K562 (cell line): ENCODE data around the gene GNG7. TPM values are rescaled to one million over a fixed set of nuclear protein-coding genes. Genes with fewer than 3 reads are reported as not detected.

Experiments used
- ATAC-seq: fragments of 200-7000 bp; cut with Tn5 transposase; 3 replicates; pipeline ENCODE4 v1.9.1; 2020; ENCODE audit warnings: moderate library complexity
- BruUV-seq: library from RNA; stranded (reverse); fragments of 400-500 nt; replicated peaks from 2 replicates; lab custom pipeline; 2021; lab: Mats Ljungman, UMichigan
- CTCF ChIA-PET: fragments of 300-600 bp; formaldehyde crosslinking; extraction: SDS; loops from one replicate; lab custom pipeline; 2021; ENCODE audit warnings: low intra/inter-chr PET ratio; lab: Yijun Ruan, JAX
- POLR2A ChIA-PET: fragments of 300-600, 350-650 bp; sonication (Branson Sonifier 250); formaldehyde crosslinking; extraction: SDS; loops from one replicate; lab custom pipeline; 2021; ENCODE audit warnings: antibody characterized with exemption, inconsistent platforms; lab: Yijun Ruan, JAX
- DNase-seq, 4 experiments: peaks; one replicate each; pipeline versions ENCODE4 v3.0.0 to v3.0.0-alpha.2; 2011 to 2018; ENCODE audit warnings: low spot score in 3 of 4, mixed read lengths in 3 of 4; ENCODE audit errors: extremely low read depth in 1 of 4
- FAIRE-seq: peaks from 2 replicates; lab custom pipeline; 2011; peaks lifted over from hg19 to GRCh38; lab: Jason Lieb, UNC
- H2AFZ ChIP-seq: 2 replicates; pipeline ENCODE4 v1.6.0; 2011; ENCODE audit warnings: low read depth, low read length, control low read depth, inconsistent platforms
- H3K27ac ChIP-seq: fragments of 200-600 bp; 3 replicates; pipeline ENCODE4 v1.8.0; 2011; ENCODE audit warnings: low read depth, mild to moderate bottlenecking, control low read depth, inconsistent platforms, low read length, moderate library complexity, mixed read lengths; ENCODE audit errors: extremely low read depth
- H3K27me3 ChIP-seq, 2 experiments: fragments of 300-600 bp in 1 of 2; 2 replicates in 1 of 2; 3 replicates in 1 of 2; pipeline versions ENCODE4 v1.6.0 to v1.8.0; 2011; ENCODE audit warnings: inconsistent platforms in 2 of 2, low read length in 2 of 2, mild to moderate bottlenecking in 1 of 2, mixed read lengths in 1 of 2, moderate library complexity in 1 of 2; ENCODE audit not compliant: control insufficient read depth in 2 of 2, insufficient read depth in 2 of 2
- H3K36me3 ChIP-seq: fragments of 300-600 bp; 3 replicates; pipeline ENCODE4 v1.8.0; 2011; ENCODE audit warnings: mild to moderate bottlenecking, low read length, inconsistent platforms; ENCODE audit not compliant: control insufficient read depth, insufficient read depth
- H3K4me1 ChIP-seq, 2 experiments: fragments of 200-600 bp in 1 of 2; replicated peaks in 1 of 2; 2 replicates in 1 of 2; 3 replicates in 1 of 2; pipeline versions ENCODE4 v1.5.1 to v1.8.0; 2011; ENCODE audit warnings: inconsistent platforms in 2 of 2, low read length in 2 of 2, mild to moderate bottlenecking in 1 of 2, mixed read lengths in 1 of 2, moderate library complexity in 1 of 2; ENCODE audit not compliant: control insufficient read depth in 2 of 2, insufficient read depth in 2 of 2
- H3K4me2 ChIP-seq: 2 replicates; pipeline ENCODE4 v1.6.1; 2011; ENCODE audit warnings: low read length, control low read depth, inconsistent platforms, mixed read lengths; ENCODE audit not compliant: insufficient read depth
- H3K4me3 ChIP-seq: fragments of 200-600 bp; sonication (generic), shearing (Covaris generic); 2 replicates; pipeline ENCODE4 v1.5.1; 2016; ENCODE audit warnings: control low read depth, inconsistent platforms
- H3K79me2 ChIP-seq: fragments of 200-600 bp; 3 replicates; pipeline ENCODE4 v1.8.0; 2011; ENCODE audit warnings: low read length, inconsistent platforms; ENCODE audit not compliant: control insufficient read depth, insufficient read depth
- H3K9ac ChIP-seq, 2 experiments: 2 replicates each; pipeline versions ENCODE4 v1.6.0 to v1.6.1; 2011; ENCODE audit warnings: low read depth in 2 of 2, low read length in 2 of 2, control low read depth in 1 of 2, inconsistent platforms in 1 of 2, mild to moderate bottlenecking in 1 of 2, mixed read lengths in 1 of 2; ENCODE audit not compliant: insufficient read depth in 1 of 2
- H3K9me1 ChIP-seq: one replicate; pipeline ENCODE4 v1.6.0; 2011; ENCODE audit warnings: inconsistent platforms, mild to moderate bottlenecking, low read length, moderate library complexity; ENCODE audit not compliant: control insufficient read depth, insufficient read depth
- H3K9me3 ChIP-seq: replicated peaks from 2 replicates; pipeline ENCODE4 v1.5.1; 2011; ENCODE audit warnings: low read depth, low read length, inconsistent platforms; ENCODE audit not compliant: control insufficient read depth, insufficient read depth
- H4K20me1 ChIP-seq: replicated peaks from 2 replicates; pipeline ENCODE4 v1.6.1; 2011; ENCODE audit warnings: low read length, inconsistent platforms, mixed read lengths; ENCODE audit not compliant: control insufficient read depth, insufficient read depth
- ADNP ChIP-seq: fragments of 200-800 bp; sonication (Bioruptor generic); IDR thresholded peaks from 2 replicates; pipeline ENCODE4 v1.6.1; 2016; ENCODE audit warnings: missing genetic modification characterization, missing compliant biosample characterization
- AFF1 ChIP-seq, 2 experiments: fragments of 450-650 bp; IDR thresholded peaks; 2 replicates each; pipeline ENCODE4 v1.6.1; 2018; ENCODE audit warnings: mild to moderate bottlenecking in 2 of 2, low read depth in 1 of 2; ENCODE audit not compliant: partially characterized antibody in 2 of 2
- E2F5 ChIP-seq: sonication (generic); formaldehyde crosslinking; IDR thresholded peaks from 2 replicates; pipeline ENCODE4 v1.8.0; 2022; ENCODE audit warnings: mild to moderate bottlenecking, missing genetic modification reagents
- EGR1 ChIP-seq: fragments of 450-650 bp; conservative IDR thresholded peaks from 2 replicates; pipeline ENCODE4 v1.6.1; 2017; ENCODE audit warnings: mild to moderate bottlenecking
- HNRNPUL1 ChIP-seq: fragments of 200-400 bp; formaldehyde crosslinking; IDR thresholded peaks from 2 replicates; pipeline ENCODE4 v1.6.1; 2017; ENCODE audit warnings: low read length
- NEUROD1 ChIP-seq: fragments of 150-350 bp; IDR thresholded peaks from 2 replicates; pipeline ENCODE4 v1.6.1; 2014; ENCODE audit warnings: borderline replicate concordance, low read length, low read depth; ENCODE audit not compliant: partially characterized antibody
- SIX5 ChIP-seq, 2 experiments: IDR thresholded peaks; 2 replicates each; pipeline ENCODE4 v1.6.1; 2011; ENCODE audit warnings: low read length in 2 of 2, borderline replicate concordance in 1 of 2, low read depth in 1 of 2, mild to moderate bottlenecking in 1 of 2, moderate library complexity in 1 of 2; ENCODE audit not compliant: insufficient read depth in 1 of 2
- VEZF1 ChIP-seq: fragments of 200-800 bp; sonication (Bioruptor generic); IDR thresholded peaks from 2 replicates; pipeline ENCODE4 v1.6.1; 2017; ENCODE audit warnings: missing genetic modification characterization, missing compliant biosample characterization
- ZC3H8 ChIP-seq: fragments of 450-650 bp; IDR thresholded peaks from 2 replicates; pipeline ENCODE4 v1.6.1; 2017
- ZNF12 ChIP-seq: sonication (generic); formaldehyde crosslinking; IDR thresholded peaks from 2 replicates; pipeline ENCODE4 v1.4.0; 2020; ENCODE audit warnings: mild to moderate bottlenecking, missing genetic modification reagents
- ZNF143 ChIP-seq: sonication (generic); formaldehyde crosslinking; IDR thresholded peaks from 2 replicates; pipeline ENCODE4 v1.9.0; 2022; ENCODE audit warnings: mild to moderate bottlenecking, missing genetic modification reagents
- ZNF165 ChIP-seq: fragments of 250-450 bp; sonication (Bioruptor Pico); IDR thresholded peaks from 2 replicates; pipeline ENCODE4 v1.4.0; 2020; ENCODE audit warnings: borderline replicate concordance
- WGBS: fragments of 100-300 bp; shearing (Covaris generic); methylation state at CpG from one replicate; pipeline ENCODE4 v1.1.6; 2016; ENCODE audit warnings: low coverage, mixed read lengths; ENCODE audit not compliant: insufficient coverage; ENCODE audit errors: missing lambda C conversion rate; 5-methylcytosine and 5-hydroxymethylcytosine counted together
- in situ Hi-C: fragments of 300-500 bp; cut with MboI; formaldehyde crosslinking; loops from 4 replicates; pipeline ENCODE4 v1.15.0; 2018; ENCODE audit warnings: inconsistent platforms, mixed read lengths
- intact Hi-C: fragments of 100-400 bp; cut with micrococcal nuclease; formaldehyde crosslinking; loops from 2 replicates; pipeline ENCODE4 v1.14.2; 2022
- polyA plus RNA-seq, 8 experiments: library from polyadenylated mRNA; depleted of rRNA in 4 of 8; stranded (reverse) in 5 of 8; unstranded in 3 of 8; fragments of >200 nt; fragmentation: Nextera tagmentation in 2 of 8; fragmentation: Illumina TruSeq in 1 of 8; extraction: Ambion mirVana in 2 of 8; extraction: Trizol in 1 of 8; gene quantifications; 2 replicates each; pipeline versions ENCODE4 v1.2.1 to v1.2.3, GENCODE V29; 2011 to 2014; ENCODE audit warnings: inconsistent platforms in 1 of 8, missing spikeins in 1 of 8
- total RNA-seq, 7 experiments: library from RNA; depleted of rRNA in 6 of 7; stranded (reverse); fragments of >200 nt in 6 of 7; fragmentation: Illumina TruSeq in 2 of 7; extraction: Trizol in 2 of 7; gene quantifications; 2 replicates each; pipeline versions ENCODE4 v1.2.1 to v1.2.3, GENCODE V29; 2011 to 2021; ENCODE audit warnings: low replicate concordance in 1 of 7

The GNG7 gene
- total and polyA plus RNA-seq, 9 of the 15 experiments (the other 6 are each of a cell fraction or from before 2014, with no cell fraction given) = 0.01 to 0.20 (median 0.06) TPM; not detected in 1

- Histone ChIP-seq H2AFZ (peak overlapping the region; percentile 67), H3K4me2 (peak overlapping the region; percentile 26; the same call in 1 of the 2 replicates), H3K79me2 (peaks cover 3% of the 10 kb centered on the region; the same call in 1 of the 3 replicates), H3K9me3 (no peaks in the 10 kb centered on the region), H3K4me1 (peaks cover 0 to 24% of the 10 kb centered on the region in 2 experiments; a peak in 2 of 5 replicates), H3K9ac (peak overlapping the region in 1 of 2 experiments; percentile 77; a peak in 1 of 4 replicates), H3K9me1 (no peaks in the 10 kb centered on the region), H3K36me3 (no peaks in the 10 kb centered on the region), H3K27ac (no peak overlapping the region), H3K27me3 (no peaks in the 10 kb centered on the region), H4K20me1 (no peaks in the 10 kb centered on the region), H3K4me3 (peak overlapping the region; percentile 28)
- ATAC-seq (peak; percentile 74), FAIRE-seq (no peak), DNase-seq (peak in 3 of 4 experiments; percentile 24 to 48 (median 41))
- intact Hi-C loops (no loop called here), in situ Hi-C loops (no loop called here)
- CTCF ChIA-PET = no interaction called here
- BruUV-seq = no TSS peak
- POLR2A ChIA-PET = interaction anchor here (0.7 to 3.4 kb wide), 2 partner anchors 14 to 357 kb away, joined by 3 to 15 read pairs; partner anchors contain the start of gene GADD45B
- WGBS = 54% methylated on average over 38 of the region's 62 CpGs
- TF ChIP-seq ZC3H8 = no peak
- peak; percentile 72 for TF ChIP-seq VEZF1
- no peak for TF ChIP-seq HNRNPUL1
- no peak for TF ChIP-seq NEUROD1
- peak; percentile 58; the same call in 1 of the 2 replicates for TF ChIP-seq ZNF143 (CRISPR knock-in tag)
- TF ChIP-seq ZNF12 (CRISPR knock-in tag) = no peak
- no peak for TF ChIP-seq ZNF165
- TF ChIP-seq E2F5 (CRISPR knock-in tag) = no peak
- TF ChIP-seq ADNP (tag) = peak; percentile 45; the same call in 1 of the 2 replicates
- peak in 1 of 2 experiments; percentile 11; a peak in 1 of 4 replicates for TF ChIP-seq SIX5 (IDR thresholded peaks at IDR 0.05; ENCODE audit: borderline replicate concordance in 1 of 2, insufficient read depth in 1 of 2, low read depth in 1 of 2, low read length in 2 of 2)
- TF ChIP-seq AFF1 (IDR thresholded peaks at IDR 0.05; ENCODE audit: low read depth in 1 of 2, partially characterized antibody in 2 of 2) = peak in 1 of 2 experiments; percentile 63
- peak; percentile 28 for TF ChIP-seq EGR1
These were observed 240.5 kb downstream of the GNG7 start for GRCh38 chr19:2461751-2462634.
